ENCODE results near the gene BPIFB4. TPM values are rescaled to one million over a fixed set of nuclear protein-coding genes. Genes with fewer than 3 reads are reported as not detected.

Gene BPIFB4
- total RNA-seq, 1 donor from 2014 or later, result not detected

GRCh38 chr20:33034115-33034514, 45.3 kb upstream of the BPIFB4 start:
- H3K27ac ChIP-seq, result no peak overlapping the region
- DNase-seq (ENCODE audit: low spot score in 2 of 2), result no peak
- no peaks in the 10 kb centered on the region for H3K9me3 ChIP-seq
- H3K4me1 ChIP-seq, result no peaks in the 10 kb centered on the region
- TF ChIP-seq CTCF (IDR thresholded peaks at IDR 0.05), result no peak
- H3K36me3 ChIP-seq, result no peaks in the 10 kb centered on the region
- intact Hi-C loops (cut with DNase I), result no loop called here
- H3K4me3 ChIP-seq, result no peak overlapping the region
- no peaks in the 10 kb centered on the region for H3K27me3 ChIP-seq

- Histone ChIP-seq H3K9me3 (no peaks in the 10 kb centered on the region), H3K27me3 (no peaks in the 10 kb centered on the region), H3K4me3 (no peak overlapping the region), H3K4me1 (no peaks in the 10 kb centered on the region), H3K36me3 (no peaks in the 10 kb centered on the region), H3K27ac (no peak overlapping the region)
- intact Hi-C loops (cut with DNase I), result no loop called here
- no peak for DNase-seq (ENCODE audit: low spot score in 2 of 2)
- no peak for TF ChIP-seq CTCF (IDR thresholded peaks at IDR 0.05)
Observed at GRCh38 chr20:33034901-33035492, 44.4 kb upstream of the BPIFB4 start.

- Histone ChIP-seq H3K27me3 (no peaks in the 10 kb centered on the region), H3K4me1 (no peaks in the 10 kb centered on the region), H3K4me3 (no peak overlapping the region), H3K27ac (no peak overlapping the region), H3K36me3 (no peaks in the 10 kb centered on the region), H3K9me3 (no peaks in the 10 kb centered on the region)
- intact Hi-C loops (cut with DNase I), result no loop called here
- no peak for TF ChIP-seq CTCF (IDR thresholded peaks at IDR 0.05)
- no peak for DNase-seq (ENCODE audit: low spot score in 2 of 2)
Observed at GRCh38 chr20:33037456-33037855, 42.0 kb upstream of the BPIFB4 start.

- H3K4me3 ChIP-seq, result no peak overlapping the region
- no peaks in the 10 kb centered on the region for H3K36me3 ChIP-seq
- H3K4me1 ChIP-seq, result no peaks in the 10 kb centered on the region
- DNase-seq (ENCODE audit: low spot score in 2 of 2), result no peak
- H3K27ac ChIP-seq, result no peak overlapping the region
- H3K9me3 ChIP-seq, result no peaks in the 10 kb centered on the region
- no peaks in the 10 kb centered on the region for H3K27me3 ChIP-seq
- intact Hi-C loops (cut with DNase I), result no loop called here
- TF ChIP-seq CTCF (IDR thresholded peaks at IDR 0.05), result no peak
Observed at GRCh38 chr20:33038243-33038642, 41.2 kb upstream of the BPIFB4 start.

- Histone ChIP-seq H3K27ac (no peak overlapping the region), H3K36me3 (no peaks in the 10 kb centered on the region), H3K4me1 (no peaks in the 10 kb centered on the region), H3K27me3 (no peaks in the 10 kb centered on the region), H3K9me3 (peaks cover 0 to 9% of the 10 kb centered on the region in 2 donors), H3K4me3 (no peak overlapping the region)
- TF ChIP-seq CTCF (IDR thresholded peaks at IDR 0.05), result no peak
- intact Hi-C loops (cut with DNase I), result no loop called here
- DNase-seq (ENCODE audit: low spot score in 2 of 2), result no peak
Observed at GRCh38 chr20:33042430-33042829, 37.0 kb upstream of the BPIFB4 start.
